Measurements from ENCODE around the gene COL26A1. TPM values are rescaled to one million over a fixed set of nuclear protein-coding genes. Genes with fewer than 3 reads are reported as not detected.

COL26A1 gene
- total and polyA plus RNA-seq, 2 of the 4 experiments (the other 2 are of a cell fraction), result not detected

GRCh38 chr7:101511965-101512364 is 149.3 kb downstream of the COL26A1 start:
- H2BK20ac ChIP-seq (ENCODE audit: low read depth, low read length), result no peak overlapping the region
- DNase-seq (no peak), ATAC-seq (ENCODE audit: low read depth) (no peak)
- no peak overlapping the region for H2BK120ac ChIP-seq (ENCODE audit: low read depth, low read length)
- no peak overlapping the region for H3K14ac ChIP-seq (replicated peaks; ENCODE audit: low read depth, low read length)
- no peak overlapping the region for H3K4me3 ChIP-seq (ENCODE audit: insufficient read depth, low read depth, low read length)
- H3K27me3 ChIP-seq (ENCODE audit: control insufficient read depth, insufficient read depth, low read length), result peaks cover 21% of the 10 kb centered on the region
- H3K36me3 ChIP-seq (ENCODE audit: control insufficient read depth, insufficient read depth, low read length), result no peaks in the 10 kb centered on the region
- intact Hi-C loops (cut with micrococcal nuclease) (no loop called here), dilution Hi-C loops (cut with HindIII; ENCODE audit: low sequenced_read_pairs, unreplicated experiment) (no loop called here), in situ Hi-C loops (cut with MboI; ENCODE audit: low sequenced_read_pairs) (no loop called here)
- H2BK15ac ChIP-seq (ENCODE audit: low read depth, low read length), result no peak overlapping the region
- H3K27ac ChIP-seq (ENCODE audit: insufficient read depth, low read length), result no peak overlapping the region
- H3K56ac ChIP-seq (ENCODE audit: extremely low read depth, insufficient read depth, low read length), result no peak overlapping the region
- H2AK9ac ChIP-seq (replicated peaks; ENCODE audit: low read depth, low read length, poor library complexity), result no peak overlapping the region
- no peak overlapping the region for H2AFZ ChIP-seq (replicated peaks; ENCODE audit: low read length, poor library complexity)
- H3K23ac ChIP-seq (ENCODE audit: low read depth, low read length), result no peak overlapping the region
- H4K5ac ChIP-seq (ENCODE audit: low read depth, low read length), result no peak overlapping the region
- H4K91ac ChIP-seq (ENCODE audit: insufficient read depth, low read depth, low read length), result no peak overlapping the region
- H4K8ac ChIP-seq (ENCODE audit: low read depth in 2 of 2, low read length in 2 of 2), result no peak overlapping the region
- H2BK5ac ChIP-seq (ENCODE audit: low read depth, low read length, poor library complexity, severe bottlenecking), result no peak overlapping the region
- ChIA-PET POLR2A (ENCODE audit: unreplicated experiment) (no interaction called here), CTCF (no interaction called here)
- 0 out of 2 replicates have a peak, but pooled peaks cover 1% of the 10 kb centered on the region for H3K9me1 ChIP-seq (ENCODE audit: insufficient read depth, low read length)
- no peak overlapping the region for H3K4ac ChIP-seq (ENCODE audit: low read depth, low read length)
- no CpG with 5 or more reads among the region's 5 CpGs for WGBS, 2 experiments (ENCODE audit: extremely low coverage in 2 of 2, insufficient read length in 1 of 2)
- H3K4me1 ChIP-seq (ENCODE audit: control insufficient read depth, insufficient read depth, low read length), result peaks cover 6% of the 10 kb centered on the region; the same call in 1 of the 2 replicates
- no peaks in the 10 kb centered on the region for H4K20me1 ChIP-seq (ENCODE audit: insufficient read depth, low read length)
- no peak overlapping the region for H3K18ac ChIP-seq (ENCODE audit: low read depth, low read length)
- BruUV-seq (replicated peaks), result no TSS peak
- no peaks in the 10 kb centered on the region for H3K79me1 ChIP-seq (ENCODE audit: low read depth in 1 of 2, low read length in 2 of 2)
- no peaks in the 10 kb centered on the region for H3K9me3 ChIP-seq (ENCODE audit: control insufficient read depth, insufficient read depth, low read length)
- H3K9ac ChIP-seq (ENCODE audit: low read depth, low read length), result no peak overlapping the region
- no peak overlapping the region for H2AK5ac ChIP-seq (ENCODE audit: low read depth, low read length)
- TF ChIP-seq RFX5 (IDR thresholded peaks at IDR 0.05; ENCODE audit: low read depth, low read length) (no peak), RCOR1 (IDR thresholded peaks at IDR 0.05; ENCODE audit: insufficient replicate concordance, low read length) (no peak), FOS (IDR thresholded peaks at IDR 0.05; ENCODE audit: low read depth, low read length) (no peak), CEBPB (IDR thresholded peaks at IDR 0.05; ENCODE audit: low read depth, low read length) (no peak), USF2 (IDR thresholded peaks at IDR 0.05; ENCODE audit: low read depth, low read length) (no peak), NFE2L2 (IDR thresholded peaks at IDR 0.05; ENCODE audit: low read depth, low read length) (no peak), ELK1 (IDR thresholded peaks at IDR 0.05; ENCODE audit: borderline replicate concordance, low read depth, low read length) (no peak), BHLHE40 (IDR thresholded peaks at IDR 0.05; ENCODE audit: low read depth, low read length) (no peak), MAFK (IDR thresholded peaks at IDR 0.05; ENCODE audit: low read depth, low read length) (no peak), CTCF (conservative IDR thresholded peaks at IDR 0.05; ENCODE audit: low read depth, low read length) (no peak), MAZ (IDR thresholded peaks at IDR 0.05; ENCODE audit: borderline replicate concordance, low read depth, low read length) (no peak), MXI1 (IDR thresholded peaks at IDR 0.05; ENCODE audit: borderline replicate concordance, low read depth, low read length) (no peak), CHD1 (IDR thresholded peaks at IDR 0.05; ENCODE audit: low read depth, low read length) (no peak), RAD21 (IDR thresholded peaks at IDR 0.05; ENCODE audit: low read length) (no peak)
- H3K4me2 ChIP-seq (ENCODE audit: low read depth, low read length), result no peak overlapping the region
